ENCODE measurements around the gene FGF10. TPM values are rescaled to one million over a fixed set of nuclear protein-coding genes. Genes with fewer than 3 reads are reported as not detected.

The FGF10 gene
- total RNA-seq, 1 experiment from 2014 or later = not detected

DNA sequence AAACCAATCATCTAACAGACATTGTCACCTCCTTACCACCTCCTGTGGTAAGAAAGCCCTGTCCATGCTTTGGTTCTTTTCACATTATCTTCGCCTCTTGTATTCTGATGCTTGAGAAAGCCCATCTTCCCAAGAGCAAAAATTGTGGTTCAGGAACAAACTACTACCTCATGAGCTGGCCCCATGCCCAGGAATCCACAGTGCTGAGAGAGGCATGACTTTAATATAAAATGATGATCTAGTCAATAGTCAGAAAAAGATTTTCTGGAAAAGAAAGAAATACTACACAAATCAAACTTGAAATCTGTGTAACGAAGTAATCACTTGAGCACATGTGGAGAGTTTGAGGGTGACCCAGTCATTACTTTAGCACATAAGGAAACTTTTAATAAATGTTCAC is 94.7 kb downstream of the FGF10 start:
- ATAC-seq = no peak
- Histone ChIP-seq H3K27me3 (ENCODE audit: control insufficient read depth, insufficient read depth, low read length) (no peaks in the 10 kb centered on the region), H3K9me3 (ENCODE audit: control insufficient read depth, insufficient read depth, low read depth, low read length) (peaks cover 4% of the 10 kb centered on the region; the same call in 1 of the 2 replicates), H3K36me3 (ENCODE audit: control insufficient read depth, insufficient read depth, low read length) (no peaks in the 10 kb centered on the region), H3K4me3 (ENCODE audit: low read depth in 2 of 2, low read length in 2 of 2) (no peak overlapping the region), H3K4me1 (ENCODE audit: control insufficient read depth, insufficient read depth, low read length) (no peaks in the 10 kb centered on the region), H3K27ac (ENCODE audit: low read length) (no peak overlapping the region)
- in situ Hi-C loops (cut with HindIII; ENCODE audit: low pct_unique_long_range_greater_than_20kb, low sequenced_read_pairs) = no loop called here
- no peak for TF ChIP-seq CTCF (IDR thresholded peaks at IDR 0.05)
- TF ChIP-seq POLR2AphosphoS5 (IDR thresholded peaks at IDR 0.05; ENCODE audit: low read depth, low read length) = no peak
- TF ChIP-seq, protein P1, sequence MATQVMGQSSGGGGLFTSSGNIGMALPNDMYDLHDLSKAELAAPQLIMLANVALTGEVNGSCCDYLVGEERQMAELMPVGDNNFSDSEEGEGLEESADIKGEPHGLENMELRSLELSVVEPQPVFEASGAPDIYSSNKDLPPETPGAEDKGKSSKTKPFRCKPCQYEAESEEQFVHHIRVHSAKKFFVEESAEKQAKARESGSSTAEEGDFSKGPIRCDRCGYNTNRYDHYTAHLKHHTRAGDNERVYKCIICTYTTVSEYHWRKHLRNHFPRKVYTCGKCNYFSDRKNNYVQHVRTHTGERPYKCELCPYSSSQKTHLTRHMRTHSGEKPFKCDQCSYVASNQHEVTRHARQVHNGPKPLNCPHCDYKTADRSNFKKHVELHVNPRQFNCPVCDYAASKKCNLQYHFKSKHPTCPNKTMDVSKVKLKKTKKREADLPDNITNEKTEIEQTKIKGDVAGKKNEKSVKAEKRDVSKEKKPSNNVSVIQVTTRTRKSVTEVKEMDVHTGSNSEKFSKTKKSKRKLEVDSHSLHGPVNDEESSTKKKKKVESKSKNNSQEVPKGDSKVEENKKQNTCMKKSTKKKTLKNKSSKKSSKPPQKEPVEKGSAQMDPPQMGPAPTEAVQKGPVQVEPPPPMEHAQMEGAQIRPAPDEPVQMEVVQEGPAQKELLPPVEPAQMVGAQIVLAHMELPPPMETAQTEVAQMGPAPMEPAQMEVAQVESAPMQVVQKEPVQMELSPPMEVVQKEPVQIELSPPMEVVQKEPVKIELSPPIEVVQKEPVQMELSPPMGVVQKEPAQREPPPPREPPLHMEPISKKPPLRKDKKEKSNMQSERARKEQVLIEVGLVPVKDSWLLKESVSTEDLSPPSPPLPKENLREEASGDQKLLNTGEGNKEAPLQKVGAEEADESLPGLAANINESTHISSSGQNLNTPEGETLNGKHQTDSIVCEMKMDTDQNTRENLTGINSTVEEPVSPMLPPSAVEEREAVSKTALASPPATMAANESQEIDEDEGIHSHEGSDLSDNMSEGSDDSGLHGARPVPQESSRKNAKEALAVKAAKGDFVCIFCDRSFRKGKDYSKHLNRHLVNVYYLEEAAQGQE (IDR thresholded peaks at IDR 0.05; ENCODE audit: insufficient read depth in 1 of 2, low read depth in 2 of 2, low read length in 1 of 2) = no peak
- TF ChIP-seq SIN3A (IDR thresholded peaks at IDR 0.05; ENCODE audit: borderline replicate concordance, insufficient read depth, low read depth, low read length) = no peak
- TF ChIP-seq TCF7L2 (IDR thresholded peaks at IDR 0.05; ENCODE audit: low read depth, low read length) = no peak
- DNase-seq (ENCODE audit: low read depth, low spot score) = no peak
- POLR2A ChIA-PET = no interaction called here
- intact Hi-C loops (cut with micrococcal nuclease; ENCODE audit: unreplicated experiment) = no loop called here
- CTCF ChIA-PET = no interaction called here
- BruUV-seq (replicated peaks) = no TSS peak

GRCh38 chr5:44292736-44293135 is 96.5 kb downstream of the FGF10 start:
- in situ Hi-C loops (cut with HindIII; ENCODE audit: low pct_unique_long_range_greater_than_20kb, low sequenced_read_pairs) (no loop called here), intact Hi-C loops (cut with micrococcal nuclease; ENCODE audit: unreplicated experiment) (no loop called here)
- BruUV-seq (replicated peaks) = no TSS peak
- Histone ChIP-seq H3K4me1 (ENCODE audit: control insufficient read depth, insufficient read depth, low read length) (no peaks in the 10 kb centered on the region), H3K27ac (ENCODE audit: low read length) (no peak overlapping the region), H3K9me3 (ENCODE audit: control insufficient read depth, insufficient read depth, low read depth, low read length) (peaks cover 4% of the 10 kb centered on the region; the same call in 1 of the 2 replicates), H3K4me3 (ENCODE audit: low read depth in 2 of 2, low read length in 2 of 2) (no peak overlapping the region), H3K36me3 (ENCODE audit: control insufficient read depth, insufficient read depth, low read length) (no peaks in the 10 kb centered on the region), H3K27me3 (ENCODE audit: control insufficient read depth, insufficient read depth, low read length) (no peaks in the 10 kb centered on the region)
- CTCF ChIA-PET = no interaction called here
- POLR2A ChIA-PET = no interaction called here
- DNase-seq (ENCODE audit: low read depth, low spot score) (no peak), ATAC-seq (no peak)
- TF ChIP-seq SIN3A (IDR thresholded peaks at IDR 0.05; ENCODE audit: borderline replicate concordance, insufficient read depth, low read depth, low read length) (no peak), CTCF (IDR thresholded peaks at IDR 0.05) (no peak), TCF7L2 (IDR thresholded peaks at IDR 0.05; ENCODE audit: low read depth, low read length) (no peak), POLR2AphosphoS5 (IDR thresholded peaks at IDR 0.05; ENCODE audit: low read depth, low read length) (no peak)
- TF ChIP-seq, protein P1 (IDR thresholded peaks at IDR 0.05; ENCODE audit: insufficient read depth in 1 of 2, low read depth in 2 of 2, low read length in 1 of 2) = no peak

All from Panc1 (cell line).